Bronchus fibroblast of lung (primary cell): Measurements from ENCODE around the gene STK33. TPM values are rescaled to one million over a fixed set of nuclear protein-coding genes. Genes with fewer than 3 reads are reported as not detected.

ENCODE experiments used
- total RNA-seq: library from RNA; depleted of rRNA; stranded (reverse); fragments of >200 nt; gene quantifications from 2 replicates; pipeline ENCODE4 v1.2.3, GENCODE V29; 2015

STK33 gene
- total RNA-seq: 5.9 and 6.1 TPM in 2 replicates

GRCh38 chr11:8593935-8594909 is at the start of gene STK33:
STK33 (minus strand) TSS chr11:8594228; CDS start chr11:8474905, 119,323 bp downstream.

Other genes with a start within 250 kb of the STK33 start
- 0.74 and 1.7 TPM in 2 replicates for gene TRIM66, start 88.4 kb upstream of the STK33 start, total RNA-seq
- gene RPL27A, start 88.6 kb upstream of the STK33 start, total RNA-seq: 1,112 and 1,364 TPM in 2 replicates